D341Med (cell line): Measurements from ENCODE around the gene CDCP2.
A peak's percentile ranks its signal among the peaks of the same experiment; 100 is the strongest.

Source experiments
- DNase-seq: peaks from one replicate; pipeline ENCODE4 v3.0.0; 2012; ENCODE audit warnings: low spot score

CDCP2 gene

DNA sequence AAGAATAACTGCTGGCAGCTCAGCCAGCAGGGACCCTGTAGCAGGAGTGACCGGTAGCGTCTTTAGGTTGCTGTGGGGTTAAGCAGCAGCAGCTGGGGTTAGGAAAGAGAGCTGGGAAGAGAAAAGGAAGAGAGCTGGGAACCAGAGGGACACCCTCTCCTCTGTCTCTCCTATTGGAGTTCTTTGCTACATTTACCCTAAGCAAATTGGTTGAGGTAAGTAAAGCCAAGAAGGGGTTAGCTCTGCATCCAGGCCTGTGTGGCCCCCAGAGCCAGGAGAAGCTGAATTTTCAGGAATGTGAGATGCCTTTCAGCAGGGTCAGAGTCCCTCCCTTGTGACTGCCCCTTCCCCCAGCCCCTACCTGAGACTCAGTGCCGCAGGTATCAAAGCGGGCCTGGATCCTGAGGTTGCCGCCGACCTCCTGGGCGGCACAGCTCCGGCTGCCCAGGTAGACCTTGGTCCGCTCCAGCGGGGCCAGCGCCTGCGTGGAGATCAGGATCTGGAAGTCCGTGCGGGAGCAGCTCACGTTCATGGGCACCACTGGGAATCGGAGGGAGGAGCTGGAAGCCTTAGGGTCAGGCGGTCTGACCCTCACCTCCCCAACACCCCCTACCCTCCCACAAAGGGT lies 16.4 kb downstream of the CDCP2 start:
- DNase-seq = no peak

DNA sequence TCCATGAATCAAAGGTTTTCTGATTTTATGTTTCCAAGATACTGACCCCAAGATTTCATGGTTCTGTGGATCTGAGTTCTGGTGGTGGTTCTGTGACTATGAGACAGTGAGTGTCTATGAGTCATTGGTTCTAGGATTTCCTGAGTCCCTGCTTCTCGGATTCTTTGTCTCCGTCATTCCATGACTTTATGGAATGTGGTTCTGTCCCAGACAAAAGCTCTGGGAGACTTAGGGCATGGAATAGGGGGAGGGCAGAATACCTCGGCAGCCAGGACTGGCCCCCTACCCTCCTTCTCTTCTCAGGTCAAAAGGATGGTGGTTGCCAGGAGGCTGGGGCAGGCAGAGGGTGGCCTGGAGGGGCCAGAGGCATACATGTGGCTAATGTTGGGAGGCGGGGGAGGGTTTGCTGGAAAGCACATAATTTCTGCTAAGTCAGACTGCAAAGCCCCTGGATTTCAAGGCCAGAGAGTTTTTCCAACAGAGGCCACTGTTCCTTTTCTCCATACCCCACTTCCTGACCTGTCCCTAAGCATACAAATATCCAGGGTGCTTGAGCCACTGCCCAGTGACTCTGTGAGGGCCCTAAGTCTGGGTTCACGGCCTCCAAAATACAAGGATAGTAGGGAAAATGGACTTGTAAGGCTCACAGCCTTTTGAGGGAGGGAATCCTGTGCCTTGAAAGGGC lies 17.2 kb downstream of the CDCP2 start:
- DNase-seq = no peak

DNA sequence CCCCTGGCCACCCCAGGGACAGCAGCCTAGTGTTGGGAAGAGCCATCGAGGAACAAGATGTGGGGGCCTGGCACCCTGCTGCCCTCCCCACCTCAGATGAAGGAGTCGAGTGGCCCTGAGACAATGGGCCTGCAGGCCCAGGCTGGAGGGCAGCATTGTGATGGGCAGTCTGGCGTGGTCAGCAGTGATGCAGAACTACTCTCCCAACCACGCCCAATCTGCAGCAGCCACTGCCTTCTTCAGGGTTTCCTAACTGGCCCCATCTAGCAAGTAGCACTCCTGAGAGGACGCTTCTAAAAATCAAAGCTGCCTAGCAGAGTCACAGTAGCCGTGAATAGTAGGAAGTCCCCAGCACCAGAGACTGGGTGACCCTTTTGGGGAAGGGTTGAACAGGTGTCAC lies 18.5 kb downstream of the CDCP2 start:
- no peak for DNase-seq

DNA sequence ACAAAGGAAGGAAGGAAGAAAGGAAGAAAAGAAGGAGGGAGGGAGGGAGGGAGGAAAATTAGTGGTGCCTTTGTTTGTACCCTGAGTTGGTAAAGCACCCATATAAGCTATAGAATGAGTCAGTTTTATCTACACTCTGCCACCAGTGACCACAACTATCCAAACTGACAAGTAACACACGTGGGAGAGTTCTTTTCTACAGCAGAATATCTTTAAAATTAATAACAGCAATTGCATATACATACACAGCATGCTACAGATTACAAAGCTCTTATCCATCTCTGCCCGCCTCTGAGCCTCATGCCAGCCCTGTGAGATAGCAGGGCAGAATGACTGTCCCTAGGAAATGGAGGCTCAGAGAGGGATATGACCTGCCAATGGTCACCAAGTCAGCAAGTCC lies 20.3 kb downstream of the CDCP2 start:
- DNase-seq = no peak

DNA sequence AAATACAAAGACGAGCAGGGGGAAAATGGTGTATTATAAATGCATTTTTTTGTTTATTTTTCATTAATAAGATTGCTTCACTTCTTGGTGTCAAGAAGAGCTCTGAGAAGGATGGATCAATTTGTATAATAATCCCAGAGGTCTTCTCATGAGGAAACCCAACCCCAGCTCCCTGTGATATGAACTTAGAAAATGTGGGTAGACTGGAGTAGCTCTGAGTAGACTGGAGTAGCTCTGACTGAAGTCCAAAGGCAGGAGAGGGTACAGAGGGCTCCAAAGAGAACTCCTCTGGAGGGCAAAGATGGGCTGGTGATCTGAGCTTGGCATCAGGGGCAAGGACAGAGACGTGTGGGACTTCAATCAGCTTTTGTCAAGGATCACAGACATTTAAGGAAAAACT lies 21.4 kb downstream of the CDCP2 start:
- DNase-seq = no peak

DNA sequence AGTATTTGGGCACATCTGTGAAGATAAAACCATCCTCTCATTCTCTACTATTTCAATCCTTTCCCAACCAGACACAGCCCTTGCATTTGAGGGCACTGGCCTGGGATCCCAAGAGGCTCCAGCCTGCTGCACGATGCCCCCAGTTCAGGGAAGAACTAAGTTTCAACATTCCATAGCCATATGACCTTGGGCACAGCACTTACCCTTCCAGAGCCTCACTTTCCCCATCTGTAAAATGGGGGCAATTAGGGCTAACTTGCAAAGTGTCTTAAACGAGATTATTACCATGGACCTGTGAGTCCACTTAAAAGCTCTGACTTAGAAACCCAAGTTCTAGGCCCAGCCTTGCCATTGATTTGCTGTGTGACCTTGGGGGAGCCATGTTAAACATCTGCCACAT lies 22.9 kb downstream of the CDCP2 start:
- DNase-seq = no peak

- DNase-seq = no peak
Observed at GRCh38 chr1:54127594-54128300, 25.1 kb downstream of the CDCP2 start.

DNA sequence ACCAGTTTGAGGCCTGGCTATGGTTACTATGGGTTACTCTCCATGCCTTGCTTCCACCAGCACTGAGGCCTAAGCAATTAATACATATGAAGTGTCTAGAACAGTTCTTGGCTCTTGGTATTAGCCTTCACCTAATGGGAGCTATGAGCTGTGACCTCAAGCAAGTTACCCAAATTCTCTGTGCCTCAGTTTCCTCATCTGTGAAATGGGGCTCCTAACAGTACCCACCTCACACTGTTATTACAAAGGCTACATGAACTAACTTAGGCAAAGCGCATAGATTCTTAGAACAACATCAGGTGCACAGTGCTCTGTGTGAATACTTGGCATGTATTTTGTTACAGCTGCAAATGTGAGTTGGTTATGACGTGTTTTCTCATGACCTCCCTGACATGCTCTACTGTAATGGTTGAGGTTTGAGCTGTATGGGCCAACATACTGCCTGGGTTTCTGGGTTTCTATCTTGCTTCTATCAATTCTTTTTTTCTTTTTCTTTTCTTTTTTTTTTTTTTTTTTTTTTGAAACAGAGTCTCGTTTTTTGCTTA lies 26.5 kb downstream of the CDCP2 start:
- no peak for DNase-seq

- DNase-seq = no peak
Observed at GRCh38 chr1:54125386-54126070, 27.3 kb downstream of the CDCP2 start.

GRCh38 chr1:54124906-54125305 lies 27.9 kb downstream of the CDCP2 start:
- DNase-seq = no peak

DNA sequence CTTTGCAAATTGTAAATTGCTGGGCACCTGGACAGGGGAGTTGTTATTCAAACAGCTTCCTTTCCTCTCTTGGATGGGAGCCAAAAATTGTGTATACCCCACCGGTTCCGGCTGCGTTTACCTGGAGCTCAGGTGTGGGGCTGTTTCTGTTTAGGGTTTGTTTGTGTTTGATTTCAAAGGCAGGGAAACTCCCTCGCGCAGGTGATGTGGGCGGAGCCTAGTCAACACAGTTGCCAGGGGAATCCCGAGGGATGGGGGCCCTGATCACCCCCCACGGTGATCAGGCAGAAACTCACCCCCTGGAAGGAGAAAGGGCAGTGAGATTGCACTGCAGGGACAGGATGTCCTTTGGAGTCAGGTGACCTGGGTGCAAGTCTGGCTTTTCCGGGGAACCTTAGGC lies 28.3 kb downstream of the CDCP2 start:
- no peak for DNase-seq

- DNase-seq = no peak
Observed at GRCh38 chr1:54122992-54123391, 29.8 kb downstream of the CDCP2 start.

GRCh38 chr1:54122135-54122751 lies 30.6 kb downstream of the CDCP2 start:
- DNase-seq = no peak

GRCh38 chr1:54121482-54122134 lies 31.2 kb downstream of the CDCP2 start:
- DNase-seq = peak; percentile 92

DNA sequence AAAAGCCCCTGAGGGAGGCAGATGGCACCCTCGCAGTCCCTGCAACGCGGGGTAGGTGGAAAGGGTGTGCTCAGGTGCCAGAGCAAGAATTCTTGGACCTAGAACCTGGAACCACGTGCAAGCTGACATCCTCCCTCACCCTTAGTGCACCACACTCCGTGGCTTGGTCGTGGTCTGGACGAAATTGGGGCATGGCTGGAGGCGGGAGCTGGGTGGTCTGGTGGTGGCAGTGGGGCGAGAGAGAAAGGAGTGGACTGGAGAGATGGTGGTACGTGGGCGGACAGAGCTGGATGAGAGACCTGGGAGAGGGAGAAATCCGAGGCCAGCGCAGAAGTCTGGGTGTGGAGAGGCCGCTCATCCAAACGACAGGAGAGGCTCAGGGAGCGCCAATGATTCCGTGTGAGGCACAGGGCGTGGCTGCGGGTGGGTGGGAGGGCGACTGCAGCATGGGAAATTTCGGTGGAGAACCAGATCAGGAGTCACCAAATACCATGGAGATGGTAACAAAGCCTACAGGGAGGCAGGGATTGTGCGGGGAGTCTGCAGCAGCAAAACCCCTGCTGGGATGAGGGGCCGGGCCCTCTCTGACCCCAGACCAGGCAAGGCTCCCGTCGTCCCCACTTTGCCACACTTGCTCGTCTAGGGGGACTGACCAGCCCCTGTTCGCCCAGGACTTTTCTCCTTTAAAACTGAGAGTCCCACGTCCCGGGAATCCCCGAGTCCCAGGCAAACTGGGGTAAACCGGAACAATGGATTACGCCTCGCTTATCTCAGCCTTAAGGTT lies 31.9 kb downstream of the CDCP2 start:
- no peak for DNase-seq

DNA sequence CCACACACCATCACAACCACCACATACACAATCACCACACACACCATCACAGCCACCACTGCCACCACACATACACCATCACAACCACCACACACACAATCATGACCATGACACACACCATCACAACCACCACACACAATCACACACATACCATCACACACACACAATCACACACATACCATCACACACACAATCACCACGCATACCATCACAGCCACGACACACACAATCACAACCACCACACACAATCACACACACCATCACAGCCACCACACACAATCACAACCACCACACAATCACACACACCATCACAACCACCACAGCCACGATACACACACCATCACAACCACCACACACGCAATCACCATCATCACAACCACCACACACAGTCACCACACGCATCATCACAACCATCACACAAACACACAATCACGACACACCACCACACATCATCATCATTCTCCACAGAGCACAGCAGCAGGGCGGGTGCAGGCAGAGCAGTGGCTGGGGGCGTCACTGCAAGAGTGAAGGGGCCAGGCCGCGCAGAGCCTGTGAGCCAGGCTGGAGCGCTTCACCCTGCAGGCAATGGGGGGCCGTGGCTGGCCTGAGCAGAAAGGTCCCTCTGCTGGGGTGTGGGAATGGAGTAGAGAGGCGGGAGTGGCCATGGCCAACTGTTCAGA lies 32.6 kb downstream of the CDCP2 start:
- DNase-seq = no peak

GRCh38 chr1:54118704-54119103 lies 34.1 kb downstream of the CDCP2 start:
- no peak for DNase-seq

DNA sequence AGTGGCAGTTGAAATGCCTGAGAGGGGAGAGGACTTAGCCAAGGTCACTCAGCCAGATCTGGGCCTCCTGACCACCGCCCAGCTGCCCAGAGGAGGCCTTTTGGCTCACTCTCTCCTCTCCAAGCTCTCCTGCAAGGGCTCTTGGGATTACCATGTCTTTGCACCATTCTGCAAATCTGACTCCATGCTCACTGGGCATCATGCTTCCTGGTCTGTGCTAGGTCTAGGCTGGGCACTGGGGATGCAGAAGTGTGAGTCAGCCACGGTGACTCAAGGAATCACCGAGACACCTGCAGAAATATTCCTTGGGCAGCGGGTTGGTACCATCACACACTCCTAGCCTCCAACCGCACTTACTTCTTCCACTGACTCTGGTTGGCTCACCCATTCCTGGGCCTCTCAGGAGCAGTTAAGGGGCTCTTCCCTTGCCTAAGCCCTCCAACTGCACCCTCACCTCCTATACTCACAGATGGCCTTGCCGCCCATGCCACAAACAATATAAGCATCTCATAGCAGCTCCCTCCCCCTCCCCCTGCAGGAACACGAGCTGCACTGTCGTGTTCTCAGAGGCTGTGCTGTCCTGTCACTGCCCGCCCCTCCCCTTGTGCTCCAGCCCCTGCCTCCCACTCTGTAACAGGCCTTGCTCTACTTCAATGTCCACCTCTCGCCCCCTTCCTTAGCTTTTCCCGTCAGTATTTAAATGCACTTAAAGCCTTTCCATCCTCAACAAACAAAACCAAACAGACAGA lies 34.8 kb downstream of the CDCP2 start:
- no peak for DNase-seq

DNA sequence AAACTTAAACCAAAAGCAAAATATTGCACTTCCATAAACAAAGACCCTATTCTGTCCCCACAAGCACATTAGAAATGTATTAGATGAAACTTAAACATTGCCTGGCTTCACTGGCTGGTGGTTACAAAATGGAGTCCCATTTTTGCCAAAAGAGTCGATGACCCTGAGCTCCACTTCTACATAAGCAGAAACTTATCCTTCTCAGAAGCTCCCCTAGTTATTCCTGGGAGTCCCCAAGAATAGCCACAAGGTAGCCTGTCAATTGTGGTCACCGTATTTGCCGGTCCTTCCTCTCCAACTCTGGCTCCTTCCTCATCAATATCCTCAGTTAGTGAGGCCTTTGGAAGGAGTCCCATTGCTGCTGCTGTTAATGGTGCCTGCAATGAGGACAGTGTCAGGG lies 37.3 kb downstream of the CDCP2 start:
- DNase-seq = no peak
